ENCODE results near the gene ARPC1A. TPM values are rescaled to one million over a fixed set of nuclear protein-coding genes. Genes with fewer than 3 reads are reported as not detected.

Gene ARPC1A
- total RNA-seq, 1 experiment from 2014 or later, result 201 TPM

GRCh38 chr7:99373091-99374066, 47.7 kb downstream of the ARPC1A start:
- DNase-seq, result no peak
- no peaks in the 10 kb centered on the region for H3K36me3 ChIP-seq (ENCODE audit: control insufficient read depth, insufficient read depth, low read length)
- no peaks in the 10 kb centered on the region for H3K9me3 Mint-ChIP-seq (ENCODE audit: unreplicated experiment)
- H3K27me3 ChIP-seq (replicated peaks; ENCODE audit: control insufficient read depth, insufficient read depth, low read length), result no peaks in the 10 kb centered on the region
- H3K27me3 Mint-ChIP-seq (ENCODE audit: insufficient read depth, unreplicated experiment), result no peaks in the 10 kb centered on the region
- CTCF ChIA-PET, result interaction anchor here (1.2 kb wide), 1 partner anchor 35 kb away, joined by 5 read pairs; the partner anchor contains the start of genes BUD31 and PDAP1
- peaks cover 35% of the 10 kb centered on the region for H3K4me1 ChIP-seq
- H3K36me3 Mint-ChIP-seq (ENCODE audit: insufficient read depth, unreplicated experiment), result peaks cover 49% of the 10 kb centered on the region
- POLR2A ChIA-PET, result interaction anchor here (0.8 to 1.5 kb wide), 5 partner anchors 17 to 131 kb away, joined by 3 to 17 read pairs (median 3); partner anchors contain the start of genes ARPC1A, BUD31, PDAP1 and ZKSCAN5
- peak overlapping the region; percentile 91 for H3K4me3 ChIP-seq (ENCODE audit: low read depth, low read length)
- BruUV-seq (replicated peaks), result TSS peak; percentile 22
- intact Hi-C loops (cut with micrococcal nuclease; ENCODE audit: unreplicated experiment), result loop anchor here (2.0 kb wide), 1 partner anchor 35 kb away; the partner anchor contains the start of genes BUD31 and PDAP1
- peak overlapping the region; percentile 95 for H3K27ac Mint-ChIP-seq (ENCODE audit: unreplicated experiment)
- no peaks in the 10 kb centered on the region for H3K9me3 ChIP-seq
- no peak for TF ChIP-seq CTCF (IDR thresholded peaks at IDR 0.05; ENCODE audit: insufficient read depth in 1 of 2, low read depth in 1 of 2, low read length in 1 of 2, severe bottlenecking in 1 of 2, unreplicated experiment in 1 of 2)
- H3K4me1 Mint-ChIP-seq (ENCODE audit: low read depth, unreplicated experiment), result peaks cover 22% of the 10 kb centered on the region
- peak overlapping the region; percentile 77 for H3K4me3 Mint-ChIP-seq (ENCODE audit: unreplicated experiment)

- DNase-seq, result peak; percentile 85 to 88
Observed at GRCh38 chr7:99374111-99375064, 48.7 kb downstream of the ARPC1A start, which contains the start of gene ARPC1B. Gene ARPC1B, plus strand, starts transcription at chr7:99374730. Its CDS starts 10,985 bp downstream, at chr7:99385715.

More at GRCh38 chr7:99374111-99375064, 48.7 kb downstream of the ARPC1A start, which contains the start of gene ARPC1B:
- H3K9me3 Mint-ChIP-seq (ENCODE audit: unreplicated experiment), result no peaks in the 10 kb centered on the region
- Histone ChIP-seq H3K4me3 (ENCODE audit: low read depth, low read length) (peak within 1 kb of the TSS; percentile 91), H3K36me3 (ENCODE audit: control insufficient read depth, insufficient read depth, low read length) (no peaks in the 10 kb centered on the region), H3K27me3 (replicated peaks; ENCODE audit: control insufficient read depth, insufficient read depth, low read length) (no peaks in the 10 kb centered on the region), H3K9me3 (no peaks in the 10 kb centered on the region), H3K4me1 (peaks cover 26% of the 10 kb centered on the region)
- peak within 1 kb of the TSS; percentile 77 for H3K4me3 Mint-ChIP-seq (ENCODE audit: unreplicated experiment)
- no TSS peak for BruUV-seq (replicated peaks)
- H3K4me1 Mint-ChIP-seq (ENCODE audit: low read depth, unreplicated experiment), result peaks cover 15% of the 10 kb centered on the region
- H3K36me3 Mint-ChIP-seq (ENCODE audit: insufficient read depth, unreplicated experiment), result peaks cover 49% of the 10 kb centered on the region
- peak within 1 kb of the TSS; percentile 53 for H3K27ac Mint-ChIP-seq (ENCODE audit: unreplicated experiment)
- H3K27me3 Mint-ChIP-seq (ENCODE audit: insufficient read depth, unreplicated experiment), result no peaks in the 10 kb centered on the region
- ChIA-PET POLR2A (interaction anchor here (0.6 to 1.0 kb wide), 2 partner anchors 35 to 44 kb away, joined by 3 read pairs; no protein-coding TSS in a partner anchor), CTCF (no interaction called here)
- intact Hi-C loops (cut with micrococcal nuclease; ENCODE audit: unreplicated experiment), result no loop called here
- TF ChIP-seq CTCF (IDR thresholded peaks at IDR 0.05; ENCODE audit: insufficient read depth in 1 of 2, low read depth in 1 of 2, low read length in 1 of 2, severe bottlenecking in 1 of 2, unreplicated experiment in 1 of 2), result no peak

Data from Caco-2 (cell line).